SKM-1 treated with dmso at 0.1 percent for 144 hours (cell line): ENCODE measurements around the gene FBXO11.
"Not testable (repeated sequence)": the region's sequence is repeated elsewhere in the genome, so short reads cannot be mapped to it uniquely, and the experiment has no call there.

Experiments
- DNase-seq: peaks from one replicate; lab custom pipeline; 2025; ENCODE audit not compliant: unreplicated experiment; lab: John Stamatoyannopoulos, UW

Gene FBXO11

GRCh38 chr2:47906157-47907038 lies at the start of gene FBXO11:
Gene FBXO11, minus strand, starts transcription at chr2:47906498. Its CDS starts 778 bp downstream, at chr2:47905720.
- peak; percentile 97 for DNase-seq

DNA sequence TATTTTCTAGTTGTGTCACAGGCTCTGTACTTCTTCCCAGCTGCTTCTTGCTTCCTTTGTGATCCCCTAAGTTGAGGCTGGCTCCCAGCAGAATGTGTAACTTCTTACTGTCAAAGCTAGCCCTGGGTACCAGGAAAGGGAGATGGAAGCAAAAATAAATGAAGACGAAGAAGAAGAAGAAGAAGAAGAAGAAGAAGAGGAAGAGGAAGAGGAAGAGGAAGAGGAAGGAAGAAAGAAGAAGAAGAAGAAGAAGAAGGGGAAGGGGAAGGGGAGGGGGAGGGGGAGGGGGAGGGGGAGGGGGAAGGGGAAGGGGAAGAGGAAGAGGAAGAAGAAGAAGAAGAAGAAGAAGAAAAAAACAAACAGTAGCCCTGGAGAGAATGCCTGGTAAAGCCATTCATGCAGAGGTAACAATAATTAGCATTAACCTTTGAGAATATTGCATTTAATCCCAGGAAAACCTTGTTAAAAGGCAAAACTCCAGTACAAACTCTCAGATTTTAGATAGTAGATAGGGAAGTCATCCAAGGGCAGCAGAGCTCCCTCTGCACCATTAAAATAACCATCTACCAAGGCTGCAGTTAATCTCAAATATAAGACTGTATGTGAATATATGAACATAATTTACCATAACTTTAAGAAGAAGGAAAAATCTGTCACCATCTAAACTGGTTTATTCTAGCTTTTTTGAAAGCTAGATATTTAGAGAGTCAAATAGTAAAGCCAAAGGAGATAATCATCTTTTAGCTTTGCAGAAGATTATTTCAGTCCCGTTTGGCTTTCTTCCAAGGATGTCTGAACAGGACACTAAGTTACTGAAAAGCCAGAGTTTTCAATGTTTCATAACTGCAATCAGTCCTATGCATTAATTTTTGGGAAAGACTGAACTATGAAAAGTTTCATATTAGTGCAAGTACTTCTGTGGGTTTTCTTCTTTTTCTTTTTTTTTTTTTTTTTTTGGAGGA lies 44.3 kb upstream of the FBXO11 start:
- no peak for DNase-seq

GRCh38 chr2:47946593-47946992 lies 40.3 kb upstream of the FBXO11 start:
- DNase-seq, result no peak

DNA sequence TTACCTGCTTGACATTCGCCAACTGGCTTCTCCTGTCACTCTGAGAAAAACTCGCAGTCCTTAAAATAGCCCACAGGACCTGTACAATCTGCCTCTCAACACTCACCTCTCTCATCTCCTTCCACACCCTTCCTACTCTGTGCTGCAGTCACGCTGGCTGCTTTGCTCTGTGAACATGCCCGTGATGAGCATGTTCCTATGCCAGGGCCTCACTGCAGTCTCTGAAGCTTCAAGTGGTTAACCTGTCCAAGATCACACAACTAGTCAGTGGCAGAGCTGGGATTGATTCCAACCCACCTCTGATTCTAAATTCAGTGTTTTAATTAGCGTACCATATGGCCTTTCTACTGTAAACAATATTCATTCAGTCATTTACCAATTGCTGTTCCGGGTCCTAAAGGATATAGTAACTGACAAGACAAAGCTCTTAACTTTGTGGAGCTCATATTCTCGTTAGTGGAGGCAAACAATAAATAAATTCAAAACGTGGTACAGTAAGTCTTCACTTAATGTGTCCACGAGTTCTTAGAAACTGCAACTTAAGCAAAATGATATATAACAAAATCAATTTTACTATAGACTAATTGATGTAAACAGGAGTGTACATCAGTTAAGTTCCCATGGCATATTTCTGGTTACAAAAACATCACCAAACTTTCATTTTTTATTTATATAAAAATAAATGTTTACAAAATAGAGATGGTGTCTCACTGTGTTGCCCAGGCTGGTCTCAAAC lies 38.9 kb upstream of the FBXO11 start:
- no peak for DNase-seq

GRCh38 chr2:47941936-47942335 lies 35.6 kb upstream of the FBXO11 start:
- no peak for DNase-seq

- DNase-seq, result no peak
Measured at GRCh38 chr2:47937677-47938076, 31.4 kb upstream of the FBXO11 start.

GRCh38 chr2:47935071-47935470 lies 28.8 kb upstream of the FBXO11 start:
- DNase-seq, result no peak

DNA sequence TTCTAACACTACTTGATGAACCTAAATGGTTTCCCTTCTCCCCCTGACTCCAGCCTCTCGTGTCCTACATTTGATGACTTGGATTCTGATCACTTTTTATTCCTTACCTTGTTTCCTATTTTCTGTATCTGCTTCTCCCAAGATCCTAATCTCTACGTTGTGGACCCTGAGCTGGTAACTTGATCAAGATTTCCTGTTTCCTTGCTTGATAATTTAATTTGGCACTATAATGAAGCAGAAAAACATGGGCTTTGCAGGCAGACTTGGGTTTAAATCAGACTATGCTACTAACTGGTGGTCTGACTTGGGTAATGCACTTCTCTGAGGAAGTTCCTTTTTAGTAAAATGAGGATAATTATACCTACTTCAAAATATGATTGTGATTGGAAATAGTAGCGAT lies 11.7 kb upstream of the FBXO11 start:
- DNase-seq, result no peak

GRCh38 chr2:47917276-47917961 lies 11.1 kb upstream of the FBXO11 start:
- peak; percentile 37 for DNase-seq

DNA sequence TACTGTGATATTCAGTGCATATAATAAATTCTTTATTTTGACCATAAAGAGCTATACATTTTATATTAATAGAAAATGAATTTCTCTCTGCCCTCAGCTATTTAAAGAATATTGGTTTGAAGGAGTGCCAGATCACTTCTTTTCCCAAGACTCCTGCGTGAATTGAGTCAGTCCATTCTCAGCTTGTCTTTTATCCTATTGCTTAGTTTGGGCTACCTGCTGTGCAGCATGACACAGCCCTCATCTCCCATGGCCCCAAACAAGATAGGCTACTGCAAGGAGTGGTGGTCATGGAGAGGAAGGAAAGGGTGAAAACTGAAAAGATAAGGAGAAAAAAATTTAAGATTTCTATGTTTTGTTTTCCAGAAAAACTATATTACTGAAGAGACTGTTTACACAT lies 10.1 kb upstream of the FBXO11 start:
- no peak for DNase-seq

DNA sequence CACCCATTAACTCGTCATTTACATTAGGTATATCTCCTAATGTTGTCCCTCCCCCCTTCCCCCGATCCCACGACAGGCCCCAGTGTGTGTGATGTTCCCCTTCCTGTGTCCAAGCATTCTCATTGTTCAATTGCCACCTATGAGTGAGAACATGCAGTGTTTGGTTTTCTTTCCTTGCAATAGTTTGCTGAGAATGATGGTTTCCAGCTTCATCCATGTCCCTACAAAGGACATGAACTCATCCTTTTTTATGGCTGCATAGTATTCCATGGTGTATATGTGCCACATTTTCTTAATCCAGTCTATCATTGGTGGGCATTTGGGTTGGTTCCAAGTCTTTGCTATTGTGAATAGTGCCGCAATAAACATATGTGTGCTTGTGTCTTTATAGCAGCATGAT lies 4.4 kb upstream of the FBXO11 start:
- not testable (repeated sequence) for DNase-seq

DNA sequence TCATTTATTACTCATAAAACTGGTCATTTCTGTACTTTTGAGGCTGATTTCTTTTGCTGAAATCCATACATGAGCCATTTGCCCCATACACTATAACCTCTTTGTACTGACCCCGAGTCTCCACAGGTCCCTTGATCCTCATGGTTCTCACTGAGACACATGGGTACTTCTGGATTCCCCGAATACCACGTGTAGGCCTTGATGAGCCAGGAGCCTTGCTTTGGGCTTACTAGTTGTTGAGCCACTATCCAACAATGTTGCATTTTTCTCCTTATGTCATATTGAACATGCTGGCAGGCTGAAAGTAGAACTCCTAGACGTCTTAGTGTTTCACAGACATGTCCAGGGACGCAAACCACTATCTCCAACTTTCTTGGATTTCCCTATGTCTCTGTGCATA lies 2.4 kb upstream of the FBXO11 start:
- no peak for DNase-seq

GRCh38 chr2:47907039-47907781 lies 912 bp upstream of the FBXO11 start:
- no peak for DNase-seq

DNA sequence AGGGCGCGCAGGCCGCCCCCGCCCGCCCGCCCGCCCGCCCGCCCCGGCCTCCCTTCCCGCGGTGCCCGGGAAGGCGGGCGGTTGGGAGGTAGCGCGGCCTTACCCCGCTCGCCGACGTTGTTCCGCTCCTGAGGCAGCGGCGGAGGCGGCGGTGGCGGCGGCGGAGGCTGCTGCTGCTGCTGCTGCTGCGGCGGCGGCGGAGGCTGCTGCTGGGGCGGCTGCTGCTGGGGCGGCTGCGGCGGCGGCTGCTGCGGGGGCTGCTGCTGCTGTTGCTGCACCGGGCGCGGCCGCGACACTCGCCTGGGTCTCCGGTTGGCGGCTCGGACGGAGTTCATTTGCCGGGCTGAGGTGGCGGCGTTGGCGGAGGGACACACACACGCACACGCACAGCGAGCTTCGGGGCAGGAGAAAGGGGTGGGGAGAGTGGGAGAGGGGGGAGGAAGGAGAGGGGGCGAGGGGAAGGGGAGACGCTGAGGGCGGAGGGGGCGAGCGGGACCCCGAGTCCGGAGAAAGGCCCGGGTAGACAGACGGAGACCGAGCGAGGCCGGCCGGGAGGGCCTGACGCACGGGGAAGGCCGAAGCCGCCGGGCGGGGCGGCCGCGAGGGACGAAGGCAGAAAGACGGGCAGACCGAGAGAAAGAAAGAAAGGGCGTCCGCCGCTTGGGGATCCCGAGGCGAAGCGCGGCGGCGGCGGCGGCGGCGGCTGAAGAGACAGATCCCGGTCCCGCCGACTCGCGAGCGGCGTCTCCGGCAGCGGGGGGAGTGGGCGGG lies 727 bp downstream of the FBXO11 start:
- DNase-seq, result peak; percentile 62

GRCh38 chr2:47903781-47904490 lies 2.4 kb downstream of the FBXO11 start:
- DNase-seq, result no peak

- not testable (repeated sequence) for DNase-seq
Measured at GRCh38 chr2:47901892-47902291, 4.4 kb downstream of the FBXO11 start.

DNA sequence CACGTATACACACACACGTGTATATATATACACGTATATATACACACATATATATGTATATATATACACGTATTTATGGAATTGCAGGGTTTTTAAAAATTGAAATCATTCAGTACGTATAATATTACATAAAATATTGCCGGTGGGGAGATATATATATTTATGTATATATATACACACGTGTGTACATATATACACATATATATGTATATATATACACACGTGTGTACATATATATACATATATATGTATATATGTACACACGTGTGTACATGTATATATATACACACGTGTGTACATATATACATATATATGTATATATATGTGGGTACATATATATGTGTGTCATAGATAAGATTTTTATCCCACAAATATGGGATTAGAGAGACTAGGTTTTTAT lies 5.4 kb downstream of the FBXO11 start:
- no peak for DNase-seq
